ENCODE measurements around the gene PITPNC1. TPM values are rescaled to one million over a fixed set of nuclear protein-coding genes. Genes with fewer than 3 reads are reported as not detected.

Gene PITPNC1
- total and polyA plus RNA-seq, 2 donors (not counting 1 experiment from before 2014, with no cell fraction given), result 5.8 to 7.1 TPM

DNA sequence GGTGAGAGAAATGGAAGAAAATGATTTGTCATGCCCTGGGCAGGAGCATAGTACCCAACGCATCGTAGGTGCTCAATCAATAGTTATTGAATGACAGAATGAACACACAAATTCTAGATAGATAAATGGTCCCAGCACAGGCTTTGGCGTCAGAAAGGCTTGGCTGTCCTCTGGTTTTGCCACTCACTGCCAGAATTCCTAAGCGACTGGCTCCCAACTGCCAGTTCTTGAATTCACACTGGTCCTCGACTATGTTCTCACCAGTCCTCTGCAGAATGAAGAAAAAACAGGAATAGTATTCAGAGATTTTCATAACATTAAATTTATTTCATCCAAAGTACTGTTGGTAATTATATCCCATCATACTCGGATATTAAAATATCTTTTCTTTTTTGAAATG is 177.6 kb downstream of the PITPNC1 start:
- no peak overlapping the region for H2AFZ ChIP-seq (ENCODE audit: low read length)
- no peaks in the 10 kb centered on the region for H4K20me1 ChIP-seq (ENCODE audit: control insufficient read depth, extremely low read depth, insufficient read depth, low read length)
- no peaks in the 10 kb centered on the region for H3K9me3 ChIP-seq (ENCODE audit: control insufficient read depth, insufficient read depth, low read depth, low read length)
- no peak overlapping the region for H3K4me3 ChIP-seq (replicated peaks in 1 of 4; ENCODE audit: control extremely low read depth in 1 of 4, insufficient read depth in 1 of 4, low read depth in 3 of 4, low read length in 4 of 4)
- no peaks in the 10 kb centered on the region for H3K4me1 ChIP-seq (ENCODE audit: control insufficient read depth, extremely low read depth, insufficient read depth, low read length)
- H3K9ac ChIP-seq (ENCODE audit: insufficient read depth, low read length), result no peak overlapping the region
- no peak for TF ChIP-seq EZH2 (IDR thresholded peaks at IDR 0.05; ENCODE audit: low read length, missing control alignments)
- TF ChIP-seq, protein P1, sequence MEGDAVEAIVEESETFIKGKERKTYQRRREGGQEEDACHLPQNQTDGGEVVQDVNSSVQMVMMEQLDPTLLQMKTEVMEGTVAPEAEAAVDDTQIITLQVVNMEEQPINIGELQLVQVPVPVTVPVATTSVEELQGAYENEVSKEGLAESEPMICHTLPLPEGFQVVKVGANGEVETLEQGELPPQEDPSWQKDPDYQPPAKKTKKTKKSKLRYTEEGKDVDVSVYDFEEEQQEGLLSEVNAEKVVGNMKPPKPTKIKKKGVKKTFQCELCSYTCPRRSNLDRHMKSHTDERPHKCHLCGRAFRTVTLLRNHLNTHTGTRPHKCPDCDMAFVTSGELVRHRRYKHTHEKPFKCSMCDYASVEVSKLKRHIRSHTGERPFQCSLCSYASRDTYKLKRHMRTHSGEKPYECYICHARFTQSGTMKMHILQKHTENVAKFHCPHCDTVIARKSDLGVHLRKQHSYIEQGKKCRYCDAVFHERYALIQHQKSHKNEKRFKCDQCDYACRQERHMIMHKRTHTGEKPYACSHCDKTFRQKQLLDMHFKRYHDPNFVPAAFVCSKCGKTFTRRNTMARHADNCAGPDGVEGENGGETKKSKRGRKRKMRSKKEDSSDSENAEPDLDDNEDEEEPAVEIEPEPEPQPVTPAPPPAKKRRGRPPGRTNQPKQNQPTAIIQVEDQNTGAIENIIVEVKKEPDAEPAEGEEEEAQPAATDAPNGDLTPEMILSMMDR (conservative IDR thresholded peaks at IDR 0.05 in 1 of 2, IDR thresholded peaks at IDR 0.05 in 1 of 2; ENCODE audit: low read depth in 1 of 2, low read length in 2 of 2), result no peak
- no peak for DNase-seq (ENCODE audit: low read depth in 2 of 2)
- H3K36me3 ChIP-seq (ENCODE audit: control insufficient read depth, insufficient read depth, low read length), result peaks cover 2% of the 10 kb centered on the region
- H3K27ac ChIP-seq (ENCODE audit: insufficient read depth, low read length), result no peak overlapping the region
- H3K27me3 ChIP-seq (ENCODE audit: control insufficient read depth, insufficient read depth, low read length), result no peaks in the 10 kb centered on the region
- no peak overlapping the region for H3K4me2 ChIP-seq (ENCODE audit: extremely low read depth, insufficient read depth, low read length)
- no peaks in the 10 kb centered on the region for H3K79me2 ChIP-seq (ENCODE audit: control insufficient read depth, insufficient read depth, low read length)

DNA sequence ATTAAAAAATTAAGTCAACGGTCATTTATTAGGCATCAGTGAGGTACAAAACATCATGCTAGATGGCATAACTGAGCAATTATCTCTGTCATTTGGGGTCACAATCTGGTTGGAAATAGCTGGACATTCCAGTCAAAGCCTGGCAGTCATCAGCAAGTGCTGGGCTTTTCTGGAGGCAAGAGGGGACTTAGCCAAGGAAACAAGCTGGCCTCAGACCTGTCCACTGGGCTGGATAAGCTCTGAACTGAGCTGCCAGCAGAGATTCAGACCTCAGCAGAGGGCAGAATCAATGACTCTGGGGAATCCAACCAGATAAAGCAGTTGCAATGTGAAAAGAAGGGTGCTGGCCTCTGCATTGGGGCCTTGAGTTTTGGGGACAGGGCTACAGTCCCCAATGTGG is 178.8 kb downstream of the PITPNC1 start:
- H3K4me1 ChIP-seq (ENCODE audit: control insufficient read depth, extremely low read depth, insufficient read depth, low read length), result no peaks in the 10 kb centered on the region
- H3K9me3 ChIP-seq (ENCODE audit: control insufficient read depth, insufficient read depth, low read depth, low read length), result no peaks in the 10 kb centered on the region
- no peak overlapping the region for H3K9ac ChIP-seq (ENCODE audit: insufficient read depth, low read length)

DNA sequence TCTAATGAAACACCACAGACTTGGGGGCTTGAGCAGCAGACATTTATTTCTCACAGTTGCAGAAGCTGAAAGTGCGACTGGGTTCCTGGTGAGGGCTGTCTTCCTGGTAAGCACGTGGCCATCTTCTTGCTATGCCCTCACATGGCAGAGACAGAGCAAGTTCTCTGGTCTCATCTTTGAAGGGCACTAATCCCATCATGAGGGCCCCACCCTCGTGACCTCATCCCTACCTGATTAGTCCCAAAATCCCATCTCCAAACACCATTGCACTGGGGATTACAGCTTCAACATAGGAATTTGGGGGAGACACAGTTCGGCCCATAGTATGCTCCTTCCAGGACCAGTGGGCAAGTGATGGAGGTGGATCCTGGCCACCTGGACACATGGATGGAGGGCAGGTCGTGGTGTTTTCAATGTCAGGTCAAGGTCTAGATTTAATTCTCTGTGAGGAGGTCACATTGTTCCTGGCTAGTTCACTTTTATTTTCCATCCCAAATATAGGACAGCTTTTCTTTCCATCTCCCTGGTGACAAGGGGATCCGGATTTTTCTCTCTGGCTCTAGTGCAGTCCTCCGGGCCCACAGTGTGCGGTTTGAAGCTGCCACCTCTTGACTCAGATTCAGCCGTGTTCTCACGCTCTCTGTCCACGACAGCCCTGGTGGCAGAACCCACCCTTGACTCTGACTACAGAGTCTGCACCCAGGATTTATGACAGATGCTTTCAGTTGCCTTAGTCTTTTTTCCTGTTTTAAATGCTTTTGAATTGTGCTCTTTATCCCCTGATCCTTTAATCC is 180.2 kb downstream of the PITPNC1 start:
- TF ChIP-seq EZH2 (IDR thresholded peaks at IDR 0.05; ENCODE audit: low read length, missing control alignments), result no peak
- TF ChIP-seq, protein P1 (conservative IDR thresholded peaks at IDR 0.05 in 1 of 2, IDR thresholded peaks at IDR 0.05 in 1 of 2; ENCODE audit: low read depth in 1 of 2, low read length in 2 of 2), result no peak
- Histone ChIP-seq H3K79me2 (ENCODE audit: control insufficient read depth, insufficient read depth, low read length) (no peaks in the 10 kb centered on the region), H3K4me2 (ENCODE audit: extremely low read depth, insufficient read depth, low read length) (no peak overlapping the region), H3K27me3 (ENCODE audit: control insufficient read depth, insufficient read depth, low read length) (no peaks in the 10 kb centered on the region), H4K20me1 (ENCODE audit: control insufficient read depth, extremely low read depth, insufficient read depth, low read length) (no peaks in the 10 kb centered on the region), H3K4me3 (replicated peaks in 1 of 4; ENCODE audit: control extremely low read depth in 1 of 4, insufficient read depth in 1 of 4, low read depth in 3 of 4, low read length in 4 of 4) (no peak overlapping the region), H3K27ac (ENCODE audit: insufficient read depth, low read length) (no peak overlapping the region), H3K9me3 (ENCODE audit: control insufficient read depth, insufficient read depth, low read depth, low read length) (no peaks in the 10 kb centered on the region), H3K36me3 (ENCODE audit: control insufficient read depth, insufficient read depth, low read length) (peaks cover 2% of the 10 kb centered on the region), H3K4me1 (ENCODE audit: control insufficient read depth, extremely low read depth, insufficient read depth, low read length) (no peaks in the 10 kb centered on the region), H3K9ac (ENCODE audit: insufficient read depth, low read length) (no peak overlapping the region), H2AFZ (ENCODE audit: low read length) (no peak overlapping the region)
- DNase-seq (ENCODE audit: low read depth in 2 of 2), result no peak

More for the DNA sequence above, 178.8 kb downstream of the PITPNC1 start:
- H2AFZ ChIP-seq (ENCODE audit: low read length), result no peak overlapping the region
- H4K20me1 ChIP-seq (ENCODE audit: control insufficient read depth, extremely low read depth, insufficient read depth, low read length), result no peaks in the 10 kb centered on the region
- H3K4me2 ChIP-seq (ENCODE audit: extremely low read depth, insufficient read depth, low read length), result no peak overlapping the region
- peaks cover 2% of the 10 kb centered on the region for H3K36me3 ChIP-seq (ENCODE audit: control insufficient read depth, insufficient read depth, low read length)
- no peaks in the 10 kb centered on the region for H3K27me3 ChIP-seq (ENCODE audit: control insufficient read depth, insufficient read depth, low read length)
- no peak for DNase-seq (ENCODE audit: low read depth in 2 of 2)
- no peak overlapping the region for H3K27ac ChIP-seq (ENCODE audit: insufficient read depth, low read length)
- no peak overlapping the region for H3K4me3 ChIP-seq (replicated peaks in 1 of 4; ENCODE audit: control extremely low read depth in 1 of 4, insufficient read depth in 1 of 4, low read depth in 3 of 4, low read length in 4 of 4)
- TF ChIP-seq, protein P1 (conservative IDR thresholded peaks at IDR 0.05 in 1 of 2, IDR thresholded peaks at IDR 0.05 in 1 of 2; ENCODE audit: low read depth in 1 of 2, low read length in 2 of 2), result no peak
- no peak for TF ChIP-seq EZH2 (IDR thresholded peaks at IDR 0.05; ENCODE audit: low read length, missing control alignments)
- no peaks in the 10 kb centered on the region for H3K79me2 ChIP-seq (ENCODE audit: control insufficient read depth, insufficient read depth, low read length)

All from fibroblast of lung (primary cell).